ENCODE results near the gene NUP42. TPM values are rescaled to one million over a fixed set of nuclear protein-coding genes. Genes with fewer than 3 reads are reported as not detected.

Gene NUP42
- total and polyA plus RNA-seq, 2 donors (not counting 3 experiments of a cell fraction or from before 2014, with no cell fraction given): 31.5 to 38.6 TPM

- H3K4me3 ChIP-seq (replicated peaks in 1 of 3; ENCODE audit: insufficient read depth in 1 of 3, low read depth in 1 of 3, low read length in 3 of 3): no peak overlapping the region
- H3K9me1 ChIP-seq (replicated peaks; ENCODE audit: control insufficient read depth, extremely low read depth, insufficient read depth, low read length): no peaks in the 10 kb centered on the region
- no peaks in the 10 kb centered on the region for H3K9me3 ChIP-seq (replicated peaks; ENCODE audit: control insufficient read depth, insufficient read depth, low read length)
- H3K27ac ChIP-seq (ENCODE audit: insufficient read depth, low read depth, low read length): no peak overlapping the region
- DNase-seq (ENCODE audit: low read depth, low spot score) (no peak), FAIRE-seq (no peak)
- no peak overlapping the region for H3K9ac ChIP-seq (replicated peaks; ENCODE audit: extremely low read depth, insufficient read depth, low read length)
- dilution Hi-C loops (cut with MboI; ENCODE audit: extremely low pct_ligation_motif_present, low sequenced_read_pairs) (no loop called here), intact Hi-C loops (cut with micrococcal nuclease) (no loop called here)
- ChIA-PET POLR2A (no interaction called here), CTCF (no interaction called here)
- H3K36me3 ChIP-seq (ENCODE audit: control insufficient read depth in 2 of 2, extremely low read depth in 1 of 2, insufficient read depth in 2 of 2, low read length in 2 of 2): no peaks in the 10 kb centered on the region
- no peak overlapping the region for H2AFZ ChIP-seq (ENCODE audit: low read depth, low read length)
- H4K20me1 ChIP-seq (replicated peaks; ENCODE audit: control insufficient read depth, extremely low read depth, insufficient read depth, low read length): no peaks in the 10 kb centered on the region
- no peak overlapping the region for H3K4me2 ChIP-seq (ENCODE audit: insufficient read depth, low read length)
- H3K4me1 ChIP-seq (ENCODE audit: control insufficient read depth, extremely low read depth, insufficient read depth, low read length): no peaks in the 10 kb centered on the region
- H3K79me2 ChIP-seq (ENCODE audit: control insufficient read depth, insufficient read depth, low read length): no peaks in the 10 kb centered on the region
- no TSS peak for BruUV-seq (replicated peaks)
- peaks cover 4 to 5% of the 10 kb centered on the region in 2 experiments for H3K27me3 ChIP-seq (ENCODE audit: control insufficient read depth in 2 of 2, insufficient read depth in 2 of 2, low read length in 2 of 2)
- no peak for TF ChIP-seq EZH2 (IDR thresholded peaks at IDR 0.05; ENCODE audit: borderline replicate concordance, low read depth, low read length, severe bottlenecking)
- no peak for TF ChIP-seq MAX (IDR thresholded peaks at IDR 0.05; ENCODE audit: insufficient read depth, insufficient read length)
- no peak for TF ChIP-seq FOS (IDR thresholded peaks at IDR 0.05; ENCODE audit: borderline replicate concordance, insufficient read depth, low read length)
- no peak for TF ChIP-seq POLR2A (IDR thresholded peaks at IDR 0.05; ENCODE audit: low read depth, low read length)
- no peak for TF ChIP-seq GATA2 (IDR thresholded peaks at IDR 0.05; ENCODE audit: insufficient read depth, insufficient read length, low read depth, low read length)
- TF ChIP-seq MYC (IDR thresholded peaks at IDR 0.05; ENCODE audit: low read depth, low read length): no peak
- no peak for TF ChIP-seq CTCF (IDR thresholded peaks at IDR 0.05; ENCODE audit: extremely low read depth in 1 of 2, insufficient read depth in 1 of 2, low read depth in 1 of 2, low read length in 2 of 2)
- no peak for TF ChIP-seq JUN (IDR thresholded peaks at IDR 0.05; ENCODE audit: borderline replicate concordance, insufficient read depth, insufficient read length, low read depth)
- no peak for TF ChIP-seq POLR2AphosphoS5 (IDR thresholded peaks at IDR 0.05; ENCODE audit: insufficient read depth, low read depth, low read length)
These were observed 29.7 kb downstream of the NUP42 start for GRCh38 chr7:23211589-23211988.

Data from endothelial cell of umbilical vein (primary cell).